ENCODE results near the gene PLP1. TPM values are rescaled to one million over a fixed set of nuclear protein-coding genes. Genes with fewer than 3 reads are reported as not detected.

Gene PLP1
- total and polyA plus RNA-seq, 9 of the 15 experiments (the other 6 are each of a cell fraction or from before 2014, with no cell fraction given), result not detected

- no peak for TF ChIP-seq TOE1 (IDR thresholded peaks at IDR 0.05; ENCODE audit: borderline replicate concordance)
- no peak for TF ChIP-seq TOE1 (CRISPR knock-in tag; IDR thresholded peaks at IDR 0.05; ENCODE audit: borderline replicate concordance, low read depth)
- no peak for TF ChIP-seq NCOA2 (IDR thresholded peaks at IDR 0.05; ENCODE audit: partially characterized antibody in 2 of 2)
- no peak for TF ChIP-seq FOXA1 (IDR thresholded peaks at IDR 0.05; ENCODE audit: borderline replicate concordance)
- TF ChIP-seq HSF4 (CRISPR knock-in tag; IDR thresholded peaks at IDR 0.05; ENCODE audit: borderline replicate concordance), result no peak
- no peak for TF ChIP-seq KLF16 (IDR thresholded peaks at IDR 0.05)
- TF ChIP-seq RREB1 (CRISPR knock-in tag; IDR thresholded peaks at IDR 0.05), result no peak
- no peak for TF ChIP-seq ZNF3 (CRISPR knock-in tag; IDR thresholded peaks at IDR 0.05)
- TF ChIP-seq ILF3 (IDR thresholded peaks at IDR 0.05; ENCODE audit: borderline replicate concordance), result no peak
- TF ChIP-seq HNRNPUL1 (IDR thresholded peaks at IDR 0.05; ENCODE audit: low read length), result no peak
- TF ChIP-seq KDM2B (CRISPR knock-in tag; IDR thresholded peaks at IDR 0.05), result no peak
- TF ChIP-seq, protein P1, sequence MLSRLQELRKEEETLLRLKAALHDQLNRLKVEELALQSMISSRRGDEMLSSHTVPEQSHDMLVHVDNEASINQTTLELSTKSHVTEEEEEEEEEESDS (CRISPR knock-in tag; IDR thresholded peaks at IDR 0.05), result no peak
- TF ChIP-seq POLR3G (IDR thresholded peaks at IDR 0.05; ENCODE audit: extremely low read depth, insufficient read length, insufficient replicate concordance), result no peak
Measured at GRCh38 chrX:103756736-103757135, 19.9 kb upstream of the PLP1 start (continued).
